ENCODE results near the gene ABLIM2. TPM values are rescaled to one million over a fixed set of nuclear protein-coding genes. Genes with fewer than 3 reads are reported as not detected.
"Not testable (repeated sequence)": the region's sequence is repeated elsewhere in the genome, so short reads cannot be mapped to it uniquely, and the experiment has no call there.

The ABLIM2 gene
- total RNA-seq, 3 donors from 2014 or later = 0.26 to 0.54 (median 0.30) TPM

DNA sequence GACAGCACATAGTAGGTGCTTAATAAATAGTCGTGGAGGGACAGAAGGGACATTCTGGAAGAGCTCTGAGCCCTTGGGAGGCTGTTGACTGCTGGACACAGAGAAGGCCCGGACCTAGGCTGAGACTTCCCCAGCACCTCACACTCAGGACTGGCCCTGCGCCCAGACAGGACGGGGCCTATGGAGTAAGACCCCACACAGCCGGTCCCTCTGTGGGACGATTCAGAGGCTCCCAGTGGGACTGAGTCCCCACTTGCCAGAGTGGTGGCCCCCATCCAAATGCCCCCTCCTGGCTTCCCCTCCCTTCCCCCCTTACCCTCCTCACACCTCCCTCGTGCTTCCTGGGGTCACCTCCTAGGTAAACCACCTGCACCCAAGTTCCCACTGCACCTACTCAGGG, 8.9 kb downstream of the ABLIM2 start:
- Mint-ChIP-seq H3K27me3 (ENCODE audit: low read depth) (peaks cover 5% of the 10 kb centered on the region), H3K36me3 (ENCODE audit: insufficient read depth) (no peaks in the 10 kb centered on the region), H3K4me1 (ENCODE audit: low read depth) (no peaks in the 10 kb centered on the region), H3K9me3 (no peaks in the 10 kb centered on the region), H3K4me3 (no peak overlapping the region)
- no peak for DNase-seq
- no peak for ATAC-seq

- ATAC-seq (no peak), DNase-seq (no peak)
- H3K4me3 Mint-ChIP-seq = no peak overlapping the region
- H3K36me3 Mint-ChIP-seq (ENCODE audit: insufficient read depth) = no peaks in the 10 kb centered on the region
- H3K27me3 Mint-ChIP-seq (ENCODE audit: low read depth) = peaks cover 7% of the 10 kb centered on the region
- no peaks in the 10 kb centered on the region for H3K4me1 Mint-ChIP-seq (ENCODE audit: low read depth)
- no peaks in the 10 kb centered on the region for H3K9me3 Mint-ChIP-seq
Observed at GRCh38 chr4:8148785-8149435, 9.7 kb downstream of the ABLIM2 start.

GRCh38 chr4:8148159-8148558, 10.5 kb downstream of the ABLIM2 start:
- Mint-ChIP-seq H3K9me3 (no peaks in the 10 kb centered on the region), H3K27me3 (ENCODE audit: low read depth) (peaks cover 10% of the 10 kb centered on the region), H3K4me3 (no peak overlapping the region), H3K36me3 (ENCODE audit: insufficient read depth) (no peaks in the 10 kb centered on the region), H3K4me1 (ENCODE audit: low read depth) (no peaks in the 10 kb centered on the region)
- DNase-seq (no peak), ATAC-seq (no peak)

GRCh38 chr4:8147231-8147970, 11.2 kb downstream of the ABLIM2 start:
- Mint-ChIP-seq H3K9me3 (no peaks in the 10 kb centered on the region), H3K4me1 (ENCODE audit: low read depth) (no peaks in the 10 kb centered on the region), H3K4me3 (no peak overlapping the region), H3K27me3 (ENCODE audit: low read depth) (peaks cover 10% of the 10 kb centered on the region), H3K36me3 (ENCODE audit: insufficient read depth) (no peaks in the 10 kb centered on the region)
- no peak for ATAC-seq
- no peak for DNase-seq

DNA sequence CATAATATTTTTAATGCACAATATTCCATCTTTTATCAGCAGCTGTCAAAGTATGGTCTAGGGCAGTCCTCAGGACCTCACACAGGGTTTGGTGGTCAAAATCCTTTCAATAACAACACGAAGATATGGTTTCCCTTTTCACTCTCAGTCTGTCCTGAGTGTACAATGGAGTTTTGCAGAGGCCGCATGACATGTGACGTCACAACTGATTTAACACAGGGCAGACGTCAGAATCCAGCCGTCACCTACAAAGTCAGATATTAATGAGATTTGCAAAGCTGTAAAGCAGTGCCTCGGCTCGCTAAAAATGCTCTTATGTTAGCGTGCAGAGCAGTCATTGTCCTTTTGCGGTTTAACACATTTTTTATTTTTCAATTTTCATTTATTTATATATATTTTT, 12.5 kb downstream of the ABLIM2 start:
- Mint-ChIP-seq H3K36me3 (ENCODE audit: insufficient read depth) (no peaks in the 10 kb centered on the region), H3K9me3 (peaks cover 3% of the 10 kb centered on the region), H3K4me3 (no peak overlapping the region), H3K27me3 (ENCODE audit: low read depth) (peaks cover 10% of the 10 kb centered on the region), H3K4me1 (ENCODE audit: low read depth) (no peaks in the 10 kb centered on the region)
- ATAC-seq (no peak), DNase-seq (no peak)

GRCh38 chr4:8144359-8144758, 14.3 kb downstream of the ABLIM2 start:
- Mint-ChIP-seq H3K27me3 (ENCODE audit: low read depth) (peaks cover 10% of the 10 kb centered on the region), H3K36me3 (ENCODE audit: insufficient read depth) (no peaks in the 10 kb centered on the region), H3K4me1 (ENCODE audit: low read depth) (no peaks in the 10 kb centered on the region), H3K9me3 (peaks cover 11% of the 10 kb centered on the region), H3K4me3 (no peak overlapping the region)
- ATAC-seq (no peak), DNase-seq (no peak)

- no peak overlapping the region for H3K4me3 Mint-ChIP-seq
- H3K9me3 Mint-ChIP-seq = peaks cover 11% of the 10 kb centered on the region
- no peaks in the 10 kb centered on the region for H3K36me3 Mint-ChIP-seq (ENCODE audit: insufficient read depth)
- no peak for ATAC-seq
- no peaks in the 10 kb centered on the region for H3K4me1 Mint-ChIP-seq (ENCODE audit: low read depth)
- H3K27me3 Mint-ChIP-seq (ENCODE audit: low read depth) = peaks cover 10% of the 10 kb centered on the region
- no peak for DNase-seq
Observed at GRCh38 chr4:8143392-8144140, 15.0 kb downstream of the ABLIM2 start.

- DNase-seq = no peak
- Mint-ChIP-seq H3K36me3 (ENCODE audit: insufficient read depth) (no peaks in the 10 kb centered on the region), H3K4me3 (no peak overlapping the region), H3K27me3 (ENCODE audit: low read depth) (peaks cover 10% of the 10 kb centered on the region), H3K4me1 (ENCODE audit: low read depth) (no peaks in the 10 kb centered on the region), H3K9me3 (peaks cover 11% of the 10 kb centered on the region)
- ATAC-seq = no peak
Observed at GRCh38 chr4:8142556-8142955, 16.1 kb downstream of the ABLIM2 start.

GRCh38 chr4:8141935-8142334, 16.7 kb downstream of the ABLIM2 start:
- H3K4me1 Mint-ChIP-seq (ENCODE audit: low read depth) = no peaks in the 10 kb centered on the region

DNA sequence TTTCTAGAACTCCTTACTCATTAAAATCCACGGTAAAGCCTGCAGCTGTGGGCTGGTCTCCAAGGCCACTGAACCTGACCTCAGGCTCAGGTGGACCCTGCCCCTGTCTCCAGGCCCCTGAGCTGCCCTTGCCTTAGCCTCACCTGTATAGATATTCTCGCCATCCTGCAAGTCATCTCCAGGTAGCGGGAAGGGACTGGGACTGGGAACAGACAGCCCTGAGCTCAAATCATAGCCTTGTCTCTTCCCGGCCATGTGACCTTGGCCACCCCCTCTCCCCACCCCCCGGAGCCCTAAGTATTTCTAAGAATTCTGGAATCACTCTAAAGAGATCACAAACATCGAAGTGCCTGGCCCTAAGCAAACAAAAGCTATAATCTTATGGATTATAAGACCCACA, 17.7 kb downstream of the ABLIM2 start:
- DNase-seq (no peak), ATAC-seq (no peak)
- Mint-ChIP-seq H3K9me3 (peaks cover 11% of the 10 kb centered on the region), H3K27me3 (ENCODE audit: low read depth) (peaks cover 8% of the 10 kb centered on the region), H3K4me3 (no peak overlapping the region), H3K4me1 (ENCODE audit: low read depth) (no peaks in the 10 kb centered on the region), H3K36me3 (ENCODE audit: insufficient read depth) (no peaks in the 10 kb centered on the region)

More at GRCh38 chr4:8141935-8142334, 16.7 kb downstream of the ABLIM2 start:
- H3K9me3 Mint-ChIP-seq = peaks cover 11% of the 10 kb centered on the region
- ATAC-seq (no peak), DNase-seq (no peak)
- no peaks in the 10 kb centered on the region for H3K36me3 Mint-ChIP-seq (ENCODE audit: insufficient read depth)
- no peak overlapping the region for H3K4me3 Mint-ChIP-seq
- peaks cover 10% of the 10 kb centered on the region for H3K27me3 Mint-ChIP-seq (ENCODE audit: low read depth)

- not testable (repeated sequence) for H3K4me3 Mint-ChIP-seq; ATAC-seq; H3K36me3 Mint-ChIP-seq (ENCODE audit: insufficient read depth); DNase-seq; H3K4me1 Mint-ChIP-seq (ENCODE audit: low read depth); H3K27me3 Mint-ChIP-seq (ENCODE audit: low read depth)
- peaks cover 11% of the 10 kb centered on the region for H3K9me3 Mint-ChIP-seq
Observed at GRCh38 chr4:8139726-8140125, 18.9 kb downstream of the ABLIM2 start.

DNA sequence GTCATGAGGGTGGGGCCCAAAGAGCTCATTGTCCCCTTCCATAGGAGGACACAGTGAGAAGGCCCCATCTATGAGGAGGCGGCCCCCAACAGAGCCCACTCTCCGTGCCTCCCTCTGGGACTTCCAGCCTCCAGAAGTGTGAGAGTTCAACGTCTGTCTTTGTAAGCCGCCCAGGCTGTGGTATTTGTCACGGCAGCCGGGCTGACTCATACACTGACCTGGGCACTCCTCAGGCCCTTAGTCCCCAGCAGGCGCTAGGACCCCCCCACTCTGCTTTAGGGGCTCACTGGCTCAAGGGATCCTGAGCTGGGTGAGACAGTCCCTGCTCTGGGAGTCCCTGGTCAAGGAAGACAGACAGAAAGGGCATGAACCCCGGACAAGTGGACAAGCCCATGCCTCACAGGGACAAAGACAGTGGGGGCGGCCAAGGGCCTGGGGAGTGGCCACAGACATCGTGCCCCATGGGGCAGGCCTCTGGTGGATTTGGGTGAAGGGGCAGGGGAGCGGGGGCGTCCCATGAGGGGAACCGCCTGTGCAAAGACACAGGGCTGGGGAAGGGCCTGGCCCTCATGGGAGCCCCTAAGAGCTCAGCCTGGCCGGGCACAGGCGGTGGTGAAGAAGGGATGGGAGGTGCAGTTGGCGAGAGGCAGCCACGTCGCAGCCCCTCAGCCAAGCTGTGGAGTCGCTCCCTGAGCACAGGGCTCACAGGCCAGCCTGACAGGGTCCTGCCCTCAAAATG, 21.5 kb downstream of the ABLIM2 start:
- no peak overlapping the region for H3K4me3 Mint-ChIP-seq
- DNase-seq (no peak), ATAC-seq (no peak)
- no peaks in the 10 kb centered on the region for H3K4me1 Mint-ChIP-seq (ENCODE audit: low read depth)
- H3K27me3 Mint-ChIP-seq (ENCODE audit: low read depth) = no peaks in the 10 kb centered on the region
- H3K9me3 Mint-ChIP-seq = peaks cover 11% of the 10 kb centered on the region
- H3K36me3 Mint-ChIP-seq (ENCODE audit: insufficient read depth) = no peaks in the 10 kb centered on the region

DNA sequence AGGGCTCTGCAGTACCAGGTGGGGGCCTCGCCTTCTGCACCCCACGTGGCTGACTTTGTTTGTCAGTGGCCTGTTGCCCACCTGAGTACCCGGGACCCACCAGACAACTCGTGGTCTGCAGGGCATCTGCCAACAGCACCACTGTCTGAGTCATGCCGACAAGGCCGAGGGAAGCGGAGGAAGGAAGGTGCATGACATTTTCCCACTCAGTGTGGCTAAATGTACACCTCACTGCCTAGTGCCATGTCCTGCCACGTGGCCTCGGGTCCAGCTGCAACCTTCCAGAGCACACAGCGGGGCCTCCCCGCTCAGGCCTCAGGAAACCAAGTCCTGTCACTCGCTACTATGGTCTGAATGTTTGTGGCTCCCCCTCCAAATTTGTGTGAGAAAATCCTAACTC, 22.1 kb downstream of the ABLIM2 start:
- no peaks in the 10 kb centered on the region for H3K4me1 Mint-ChIP-seq (ENCODE audit: low read depth)
- peaks cover 11% of the 10 kb centered on the region for H3K9me3 Mint-ChIP-seq
- H3K27me3 Mint-ChIP-seq (ENCODE audit: low read depth) = no peaks in the 10 kb centered on the region
- no peak overlapping the region for H3K4me3 Mint-ChIP-seq
- no peaks in the 10 kb centered on the region for H3K36me3 Mint-ChIP-seq (ENCODE audit: insufficient read depth)
- ATAC-seq (no peak), DNase-seq (no peak)

GRCh38 chr4:8135666-8136065, 22.9 kb downstream of the ABLIM2 start:
- Mint-ChIP-seq H3K4me1 (ENCODE audit: low read depth) (no peaks in the 10 kb centered on the region), H3K36me3 (ENCODE audit: insufficient read depth) (no peaks in the 10 kb centered on the region), H3K9me3 (peaks cover 5% of the 10 kb centered on the region), H3K4me3 (no peak overlapping the region), H3K27me3 (ENCODE audit: low read depth) (no peaks in the 10 kb centered on the region)
- ATAC-seq (no peak), DNase-seq (no peak)
